ENCODE data around the gene SLC1A6.

Gene SLC1A6

DNA sequence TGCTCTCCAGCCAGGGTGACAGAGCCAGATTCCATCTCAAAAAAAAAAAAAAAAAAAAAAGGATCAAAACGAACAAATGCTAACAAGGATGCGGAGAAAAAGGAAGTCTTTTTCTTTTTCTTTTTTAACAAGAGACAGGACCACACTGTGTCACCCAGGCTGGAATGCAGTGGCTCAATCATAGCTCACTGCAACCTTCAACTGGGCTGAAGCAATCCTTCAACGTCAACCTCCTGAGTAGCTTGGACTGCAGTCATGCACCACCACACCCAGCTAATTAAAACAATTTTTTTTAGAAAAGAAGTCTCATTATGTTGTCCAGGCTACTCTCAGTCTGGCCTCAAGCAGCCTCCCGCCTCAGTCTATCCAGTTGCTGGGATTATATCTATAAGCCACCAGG is 73.0 kb downstream of the SLC1A6 start:
- H3K4me3 ChIP-seq (ENCODE audit: low read length): no peak overlapping the region
- no peaks in the 10 kb centered on the region for H3K4me1 ChIP-seq (ENCODE audit: control insufficient read depth, insufficient read depth, low read length)
- no peak for DNase-seq (ENCODE audit: low read depth)
- no peak overlapping the region for H3K9ac ChIP-seq (ENCODE audit: low read length)
- H3K36me3 ChIP-seq (ENCODE audit: control insufficient read depth, insufficient read depth, low read length, severe bottlenecking): no peaks in the 10 kb centered on the region
- H3K9me3 ChIP-seq (ENCODE audit: control insufficient read depth, low read length): no peaks in the 10 kb centered on the region
- no peaks in the 10 kb centered on the region for H3K27me3 ChIP-seq (replicated peaks; ENCODE audit: control insufficient read depth, insufficient read depth, low read length)

DNA sequence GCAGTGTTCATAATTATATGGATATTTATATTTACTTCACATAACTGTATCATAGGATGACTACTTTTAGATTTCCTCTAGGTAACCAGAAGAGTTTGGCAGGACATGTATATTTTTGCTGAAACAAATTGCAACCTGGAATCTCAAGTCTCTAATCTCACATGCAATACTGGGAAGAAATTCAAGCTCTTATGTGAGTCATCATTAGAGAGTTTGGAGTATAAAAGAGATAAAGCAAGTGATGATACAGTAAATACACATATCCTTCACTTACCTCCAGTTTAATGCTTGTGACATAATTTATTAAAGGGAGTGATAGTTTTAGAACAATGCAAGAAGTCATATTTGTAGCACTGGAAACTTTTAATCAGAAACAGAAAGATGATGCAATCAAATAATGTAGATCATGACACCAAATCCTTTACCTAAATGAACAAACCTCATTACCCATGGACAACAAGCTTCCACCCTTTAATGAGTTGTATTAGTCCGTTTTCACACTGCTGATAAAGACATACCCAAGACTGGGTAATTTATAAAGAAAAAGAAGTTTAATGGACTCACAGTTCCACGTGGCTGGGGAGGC is 77.9 kb downstream of the SLC1A6 start:
- Histone ChIP-seq H3K9me3 (ENCODE audit: control insufficient read depth, low read length) (no peaks in the 10 kb centered on the region), H3K36me3 (ENCODE audit: control insufficient read depth, insufficient read depth, low read length, severe bottlenecking) (no peaks in the 10 kb centered on the region), H3K9ac (ENCODE audit: low read length) (no peak overlapping the region), H3K4me1 (ENCODE audit: control insufficient read depth, insufficient read depth, low read length) (no peaks in the 10 kb centered on the region), H3K27me3 (replicated peaks; ENCODE audit: control insufficient read depth, insufficient read depth, low read length) (peaks cover 6% of the 10 kb centered on the region), H3K4me3 (ENCODE audit: low read length) (no peak overlapping the region)
- DNase-seq (ENCODE audit: low read depth): no peak
